DOHH2 (cell line): ENCODE measurements around the gene GPN2.
"Not testable (repeated sequence)": the region's sequence is repeated elsewhere in the genome, so short reads cannot be mapped to it uniquely, and the experiment has no call there.

Source experiments
- H3F3A ChIP-seq: fragments of 200-600 bp; sonication (generic), shearing (Covaris generic); 2 replicates; pipeline ENCODE4 v1.6.0; 2016; ENCODE audit warnings: antibody characterized with exemption, mild to moderate bottlenecking; ENCODE audit not compliant: control insufficient read depth, insufficient read depth
- H3K27ac ChIP-seq: fragments of 200-600 bp; sonication (generic); 2 replicates; pipeline ENCODE4 v1.5.1; 2014; ENCODE audit warnings: low read depth, mild to moderate bottlenecking, low read length, moderate library complexity
- H3K27me3 ChIP-seq: fragments of 200-600 bp; sonication (generic); 2 replicates; pipeline ENCODE4 v1.6.1; 2014; ENCODE audit warnings: mild to moderate bottlenecking, low read length, mixed read lengths; ENCODE audit not compliant: control insufficient read depth
- H3K36me3 ChIP-seq: fragments of 200-600 bp; sonication (generic); 2 replicates; pipeline ENCODE4 v1.6.1; 2014; ENCODE audit warnings: mild to moderate bottlenecking, low read length, moderate library complexity, mixed read lengths; ENCODE audit not compliant: control insufficient read depth
- H3K4me1 ChIP-seq: fragments of 200-600 bp; sonication (generic); 2 replicates; pipeline ENCODE4 v1.6.1; 2014; ENCODE audit warnings: mild to moderate bottlenecking, low read length, mixed read lengths; ENCODE audit not compliant: control insufficient read depth
- H3K4me2 ChIP-seq: fragments of 200-600 bp; sonication (generic); 2 replicates; pipeline ENCODE4 v1.6.0; 2014; ENCODE audit warnings: mild to moderate bottlenecking, low read length, moderate library complexity
- H3K4me3 ChIP-seq: fragments of 200-600 bp; sonication (generic); 2 replicates; pipeline ENCODE4 v1.5.1; 2014; ENCODE audit warnings: mild to moderate bottlenecking, low read length, mixed read lengths
- H3K79me2 ChIP-seq: fragments of 200-600 bp; sonication (generic); 2 replicates; pipeline ENCODE4 v1.6.1; 2014; ENCODE audit warnings: mild to moderate bottlenecking, low read length, mixed read lengths; ENCODE audit not compliant: control insufficient read depth
- H3K9me2 ChIP-seq: fragments of 200-600 bp; sonication (generic); replicated peaks from 2 replicates; pipeline ENCODE4 v1.6.1; 2014; ENCODE audit warnings: mild to moderate bottlenecking, low read length, mixed read lengths; ENCODE audit not compliant: control insufficient read depth
- H3K9me3 ChIP-seq: fragments of 200-600 bp; sonication (generic); 2 replicates; pipeline ENCODE4 v1.6.1; 2014; ENCODE audit warnings: antibody characterized with exemption, low read length, mixed read lengths; ENCODE audit not compliant: control insufficient read depth, insufficient read depth
- H4K20me1 ChIP-seq: fragments of 200-600 bp; sonication (generic); 2 replicates; pipeline ENCODE4 v1.6.0; 2014; ENCODE audit warnings: low read depth, mild to moderate bottlenecking, antibody characterized with exemption, low read length, moderate library complexity; ENCODE audit not compliant: control insufficient read depth, insufficient read depth
- CTCF ChIP-seq: fragments of 200-600 bp; sonication (generic); IDR thresholded peaks from one replicate; pipeline ENCODE4 v1.5.1; 2014; ENCODE audit warnings: antibody characterized with exemption, mild to moderate bottlenecking, low read depth, low read length; ENCODE audit not compliant: poor library complexity, severe bottlenecking
- EZH2phosphoT487 ChIP-seq: fragments of 200-600 bp; sonication (generic); IDR thresholded peaks from 2 replicates; pipeline ENCODE4 v1.6.1; 2017; ENCODE audit warnings: borderline replicate concordance, mild to moderate bottlenecking, antibody characterized with exemption, low read length, moderate library complexity, mixed read lengths

The GPN2 gene

GRCh38 chr1:26848499-26848898 is 41.6 kb downstream of the GPN2 start:
- TF ChIP-seq CTCF (no peak), EZH2phosphoT487 (no peak)
- no peaks in the 10 kb centered on the region for H3K27me3 ChIP-seq
- no peaks in the 10 kb centered on the region for H4K20me1 ChIP-seq
- H3K4me3 ChIP-seq = no peak overlapping the region
- no peaks in the 10 kb centered on the region for H3K9me2 ChIP-seq
- H3K79me2 ChIP-seq = no peaks in the 10 kb centered on the region
- H3F3A ChIP-seq = no peaks in the 10 kb centered on the region
- no peak overlapping the region for H3K27ac ChIP-seq
- peaks cover 60% of the 10 kb centered on the region for H3K36me3 ChIP-seq
- no peaks in the 10 kb centered on the region for H3K9me3 ChIP-seq
- H3K4me2 ChIP-seq = no peak overlapping the region
- H3K4me1 ChIP-seq = no peaks in the 10 kb centered on the region

GRCh38 chr1:26847826-26848225 is 42.3 kb downstream of the GPN2 start:
- H3K9me2 ChIP-seq, H3K79me2 ChIP-seq, H3K4me3 ChIP-seq, H4K20me1 ChIP-seq, H3K4me1 ChIP-seq, H3K9me3 ChIP-seq, H3K27ac ChIP-seq, H3K4me2 ChIP-seq, H3K27me3 ChIP-seq, H3F3A ChIP-seq: not testable (repeated sequence)
- peaks cover 53% of the 10 kb centered on the region for H3K36me3 ChIP-seq

GRCh38 chr1:26844424-26845196 is 45.5 kb downstream of the GPN2 start:
- no peaks in the 10 kb centered on the region for H3K9me2 ChIP-seq
- peaks cover 37% of the 10 kb centered on the region for H3K36me3 ChIP-seq
- H3K4me1 ChIP-seq = no peaks in the 10 kb centered on the region
- TF ChIP-seq CTCF = no peak
- no peak for TF ChIP-seq EZH2phosphoT487
- H3F3A ChIP-seq = no peaks in the 10 kb centered on the region
- no peak overlapping the region for H3K4me3 ChIP-seq
- H3K27ac ChIP-seq = no peak overlapping the region
- no peaks in the 10 kb centered on the region for H3K27me3 ChIP-seq
- H3K4me2 ChIP-seq = no peak overlapping the region
- no peaks in the 10 kb centered on the region for H4K20me1 ChIP-seq
- H3K79me2 ChIP-seq = no peaks in the 10 kb centered on the region
- no peaks in the 10 kb centered on the region for H3K9me3 ChIP-seq

- Histone ChIP-seq H3K36me3 (peaks cover 43% of the 10 kb centered on the region), H3K27me3 (no peaks in the 10 kb centered on the region), H3F3A (no peaks in the 10 kb centered on the region), H3K4me1 (peaks cover 9% of the 10 kb centered on the region), H3K4me2 (no peak overlapping the region), H3K27ac (no peak overlapping the region), H3K79me2 (no peaks in the 10 kb centered on the region), H3K9me3 (no peaks in the 10 kb centered on the region), H3K4me3 (no peak overlapping the region), H3K9me2 (no peaks in the 10 kb centered on the region), H4K20me1 (no peaks in the 10 kb centered on the region)
- TF ChIP-seq EZH2phosphoT487 = no peak
- TF ChIP-seq CTCF = no peak
Observed at GRCh38 chr1:26839779-26840178, 50.3 kb downstream of the GPN2 start.
